Measurements from ENCODE around the gene DPM1.

DNA sequence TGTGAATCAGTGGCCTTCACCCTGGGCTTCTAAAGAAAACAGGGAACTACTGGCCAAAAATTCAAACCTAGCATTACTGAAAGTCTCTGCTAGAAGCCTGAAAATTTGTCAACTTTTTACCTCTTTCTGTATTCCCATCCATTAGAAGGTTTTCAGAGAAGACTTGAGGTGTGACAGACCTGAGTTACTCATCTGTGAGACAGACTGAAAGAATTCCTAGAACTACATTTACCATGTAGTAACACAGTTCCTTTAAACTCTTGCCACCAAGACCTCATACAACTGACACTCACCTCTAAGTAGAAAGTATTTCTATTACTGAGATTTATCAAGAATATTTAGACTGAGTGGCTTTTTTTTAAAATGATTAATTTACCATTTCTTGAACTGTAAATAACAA, 4.5 kb downstream of the DPM1 start:
- TF ChIP-seq, protein P1, sequence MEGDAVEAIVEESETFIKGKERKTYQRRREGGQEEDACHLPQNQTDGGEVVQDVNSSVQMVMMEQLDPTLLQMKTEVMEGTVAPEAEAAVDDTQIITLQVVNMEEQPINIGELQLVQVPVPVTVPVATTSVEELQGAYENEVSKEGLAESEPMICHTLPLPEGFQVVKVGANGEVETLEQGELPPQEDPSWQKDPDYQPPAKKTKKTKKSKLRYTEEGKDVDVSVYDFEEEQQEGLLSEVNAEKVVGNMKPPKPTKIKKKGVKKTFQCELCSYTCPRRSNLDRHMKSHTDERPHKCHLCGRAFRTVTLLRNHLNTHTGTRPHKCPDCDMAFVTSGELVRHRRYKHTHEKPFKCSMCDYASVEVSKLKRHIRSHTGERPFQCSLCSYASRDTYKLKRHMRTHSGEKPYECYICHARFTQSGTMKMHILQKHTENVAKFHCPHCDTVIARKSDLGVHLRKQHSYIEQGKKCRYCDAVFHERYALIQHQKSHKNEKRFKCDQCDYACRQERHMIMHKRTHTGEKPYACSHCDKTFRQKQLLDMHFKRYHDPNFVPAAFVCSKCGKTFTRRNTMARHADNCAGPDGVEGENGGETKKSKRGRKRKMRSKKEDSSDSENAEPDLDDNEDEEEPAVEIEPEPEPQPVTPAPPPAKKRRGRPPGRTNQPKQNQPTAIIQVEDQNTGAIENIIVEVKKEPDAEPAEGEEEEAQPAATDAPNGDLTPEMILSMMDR (IDR thresholded peaks at IDR 0.05), result no peak
- no peak for TF ChIP-seq POLR2A (IDR thresholded peaks at IDR 0.05)

All from thyroid gland (tissue), 4 donors.